WI38 (cell line): Measurements from ENCODE around the gene PAK2.

Experiments
- H3K4me3 ChIP-seq: 2 replicates; pipeline ENCODE4 v1.5.1; 2011; ENCODE audit warnings: low read depth, mild to moderate bottlenecking, control low read depth, low read length
- CTCF ChIP-seq: IDR thresholded peaks from 2 replicates; pipeline ENCODE4 v1.5.1; 2012; ENCODE audit warnings: low read depth, mild to moderate bottlenecking, control low read depth, low read length

PAK2 gene

DNA sequence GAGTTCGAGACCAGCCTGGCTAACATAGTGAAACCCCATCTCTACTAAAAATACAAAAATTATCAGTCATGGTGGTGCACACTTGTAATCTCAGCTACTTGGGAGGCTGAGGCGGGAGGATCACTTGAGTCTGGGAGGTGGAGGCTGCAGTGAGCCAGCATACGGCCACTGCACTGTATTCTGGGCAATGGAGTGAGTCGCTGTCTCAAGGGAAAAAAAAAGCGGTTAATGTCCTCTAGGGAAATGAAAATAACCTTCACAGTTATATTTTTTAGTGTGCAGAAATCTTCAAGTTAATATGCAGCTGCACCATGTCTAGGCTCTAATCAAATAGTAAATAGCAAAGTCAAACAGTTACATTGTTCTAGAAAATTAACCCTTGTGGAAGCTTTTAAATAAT is 42.4 kb upstream of the PAK2 start:
- H3K4me3 ChIP-seq: no peak overlapping the region
- TF ChIP-seq CTCF: no peak

- no peak overlapping the region for H3K4me3 ChIP-seq
- no peak for TF ChIP-seq CTCF
Measured at GRCh38 chr3:196699749-196700148, 39.9 kb upstream of the PAK2 start.

DNA sequence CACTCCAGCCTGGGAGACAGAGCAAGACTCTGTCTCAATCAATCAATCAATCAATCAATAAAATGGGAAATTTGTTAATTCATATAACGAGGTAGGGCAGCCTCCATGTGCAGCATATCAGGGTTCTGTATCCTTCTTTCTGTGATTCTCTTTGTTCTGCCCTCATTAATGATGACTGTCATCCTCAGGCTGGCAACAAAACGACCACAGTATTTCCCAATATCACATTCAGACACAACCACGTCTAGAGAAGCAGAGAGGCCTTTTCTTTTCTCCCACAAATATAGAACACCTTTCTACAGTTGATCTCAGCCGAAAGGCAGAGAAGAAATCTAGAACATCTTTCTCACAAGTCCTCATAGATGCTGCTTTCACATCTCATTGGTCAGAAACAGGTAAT is 38.9 kb upstream of the PAK2 start:
- TF ChIP-seq CTCF: no peak
- no peak overlapping the region for H3K4me3 ChIP-seq

- no peak for TF ChIP-seq CTCF
- no peak overlapping the region for H3K4me3 ChIP-seq
Measured at GRCh38 chr3:196706327-196706726, 33.3 kb upstream of the PAK2 start.

GRCh38 chr3:196706731-196707130 is 32.9 kb upstream of the PAK2 start:
- no peak overlapping the region for H3K4me3 ChIP-seq
- no peak for TF ChIP-seq CTCF

- no peak for TF ChIP-seq CTCF
Measured at GRCh38 chr3:196707566-196707965, 32.1 kb upstream of the PAK2 start.

GRCh38 chr3:196708467-196708866 is 31.2 kb upstream of the PAK2 start:
- no peak for TF ChIP-seq CTCF

More at GRCh38 chr3:196707566-196707965, 32.1 kb upstream of the PAK2 start:
- no peak overlapping the region for H3K4me3 ChIP-seq

More at GRCh38 chr3:196708467-196708866, 31.2 kb upstream of the PAK2 start:
- H3K4me3 ChIP-seq: no peak overlapping the region
